ENCODE data around the gene CNKSR3. TPM values are rescaled to one million over a fixed set of nuclear protein-coding genes. Genes with fewer than 3 reads are reported as not detected.
A peak's percentile ranks its signal among the peaks of the same experiment; 100 is the strongest.

CNKSR3 gene
- total RNA-seq, 1 donor from 2014 or later = 9.5 TPM

- Histone ChIP-seq H3K4me1 (peaks cover 11% of the 10 kb centered on the region), H3K4me3 (no peak overlapping the region), H3K27me3 (ENCODE audit: low read depth) (no peaks in the 10 kb centered on the region), H3K27ac (no peak overlapping the region), H3K9me3 (no peaks in the 10 kb centered on the region), H3K36me3 (no peaks in the 10 kb centered on the region)
- ATAC-seq (no peak), DNase-seq (no peak)
- no peak for TF ChIP-seq CTCF (IDR thresholded peaks at IDR 0.05)
- intact Hi-C loops (cut with DNase I) = no loop called here
These were observed 149.0 kb downstream of the CNKSR3 start for GRCh38 chr6:154361476-154361875.

DNA sequence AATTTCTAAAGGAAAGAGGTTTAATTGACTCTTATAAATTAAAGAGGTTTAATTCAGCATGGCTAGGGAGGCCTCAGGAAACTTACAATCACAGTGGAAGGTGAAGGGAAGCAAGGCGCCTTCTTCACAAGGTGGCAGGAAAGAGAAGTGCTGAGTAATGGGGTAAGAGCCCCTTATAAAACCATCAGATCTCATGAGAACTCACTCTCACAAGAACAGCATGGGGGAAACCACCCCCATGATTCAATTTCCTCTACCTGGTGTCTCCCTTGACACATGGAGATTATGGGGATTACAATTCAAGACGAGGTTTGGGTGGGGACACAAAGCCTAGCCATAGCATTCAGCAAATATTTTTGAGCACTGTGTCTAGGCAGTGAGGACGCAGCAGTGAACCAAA lies 150.0 kb downstream of the CNKSR3 start:
- no peaks in the 10 kb centered on the region for H3K27me3 ChIP-seq (ENCODE audit: low read depth)
- no peak for TF ChIP-seq CTCF (IDR thresholded peaks at IDR 0.05)
- no peak overlapping the region for H3K27ac ChIP-seq
- H3K4me3 ChIP-seq = no peak overlapping the region
- H3K4me1 ChIP-seq = peaks cover 15% of the 10 kb centered on the region
- H3K9me3 ChIP-seq = no peaks in the 10 kb centered on the region
- no peaks in the 10 kb centered on the region for H3K36me3 ChIP-seq
- no peak for ATAC-seq
- DNase-seq = no peak
- intact Hi-C loops (cut with DNase I) = no loop called here

DNA sequence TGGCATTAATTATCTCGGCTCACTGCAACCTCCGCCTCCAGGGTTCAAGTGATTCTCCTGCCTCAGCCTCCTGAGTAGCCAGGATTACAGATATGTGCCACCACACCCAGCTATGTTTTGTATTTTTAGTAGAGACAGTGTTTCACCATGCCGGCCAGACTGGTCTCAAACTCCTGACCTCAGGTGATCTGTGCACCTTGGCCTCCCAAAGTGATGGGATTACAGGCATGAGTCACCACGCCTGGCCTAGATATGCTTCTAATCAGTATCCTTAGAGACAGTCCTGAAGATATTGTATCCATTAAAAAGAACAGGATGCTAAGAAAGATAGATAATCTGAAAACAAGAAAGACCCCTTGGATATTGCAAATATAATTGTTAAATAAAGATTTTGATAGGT lies 150.8 kb downstream of the CNKSR3 start:
- H3K4me1 ChIP-seq = peaks cover 20% of the 10 kb centered on the region

GRCh38 chr6:154359161-154359574 lies 151.3 kb downstream of the CNKSR3 start:
- intact Hi-C loops (cut with DNase I) = no loop called here
- TF ChIP-seq CTCF (IDR thresholded peaks at IDR 0.05) = no peak
- H3K27ac ChIP-seq = no peak overlapping the region
- H3K9me3 ChIP-seq = no peaks in the 10 kb centered on the region
- ATAC-seq (peak; percentile 21 to 42), DNase-seq (no peak)
- no peaks in the 10 kb centered on the region for H3K36me3 ChIP-seq
- no peaks in the 10 kb centered on the region for H3K27me3 ChIP-seq (ENCODE audit: low read depth)
- H3K4me3 ChIP-seq = peak overlapping the region; percentile 27
- H3K4me1 ChIP-seq = peaks cover 20% of the 10 kb centered on the region

More for the DNA sequence above, 150.8 kb downstream of the CNKSR3 start:
- ATAC-seq (no peak), DNase-seq (no peak)
- Histone ChIP-seq H3K27me3 (ENCODE audit: low read depth) (no peaks in the 10 kb centered on the region), H3K27ac (no peak overlapping the region), H3K36me3 (no peaks in the 10 kb centered on the region), H3K9me3 (no peaks in the 10 kb centered on the region), H3K4me3 (no peak overlapping the region)
- intact Hi-C loops (cut with DNase I) = no loop called here
- TF ChIP-seq CTCF (IDR thresholded peaks at IDR 0.05) = no peak

DNA sequence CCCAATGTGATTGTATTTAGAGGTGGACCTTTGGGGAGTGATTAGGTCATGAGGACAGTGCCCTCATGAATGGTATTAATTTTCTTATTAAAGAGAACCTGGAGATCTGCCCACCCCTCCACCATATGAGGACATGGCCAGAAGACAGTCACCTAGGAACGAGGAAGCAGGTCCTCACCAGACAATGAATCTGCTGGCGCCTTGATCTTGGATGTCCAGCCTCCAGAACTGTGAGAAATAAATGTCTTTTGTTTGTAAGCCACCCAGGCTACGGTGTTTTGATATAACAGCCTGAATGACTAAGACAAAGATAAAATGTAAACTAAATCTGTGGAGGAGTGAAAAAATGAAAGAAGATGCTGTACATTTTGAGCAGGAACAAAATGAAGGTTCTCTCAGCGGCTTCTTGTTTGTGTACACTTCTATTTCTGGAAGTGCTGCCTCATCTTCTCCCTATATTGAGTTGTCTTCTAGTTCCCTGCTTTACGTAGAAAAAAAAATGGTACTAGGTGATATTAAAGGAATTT lies 152.4 kb downstream of the CNKSR3 start:
- no peak for ATAC-seq
- intact Hi-C loops (cut with DNase I) = no loop called here

More for the DNA sequence above, 152.4 kb downstream of the CNKSR3 start:
- Histone ChIP-seq H3K4me3 (no peak overlapping the region), H3K4me1 (peaks cover 26% of the 10 kb centered on the region), H3K27me3 (ENCODE audit: low read depth) (no peaks in the 10 kb centered on the region), H3K27ac (no peak overlapping the region), H3K9me3 (no peaks in the 10 kb centered on the region), H3K36me3 (no peaks in the 10 kb centered on the region)
- TF ChIP-seq CTCF (IDR thresholded peaks at IDR 0.05) = no peak
- no peak for DNase-seq

All from lower lobe of right lung (tissue), 2 donors.